GM12872 (cell line): ENCODE data around the gene IL20RA.

ENCODE experiments used
- CTCF ChIP-seq: IDR thresholded peaks from 3 replicates; pipeline ENCODE4 v1.5.1; 2011; ENCODE audit warnings: low read depth, mild to moderate bottlenecking, low read length, moderate library complexity; ENCODE audit not compliant: insufficient read depth

IL20RA gene

GRCh38 chr6:136959471-136959891 is 85.3 kb downstream of the IL20RA start:
- TF ChIP-seq CTCF, result no peak

DNA sequence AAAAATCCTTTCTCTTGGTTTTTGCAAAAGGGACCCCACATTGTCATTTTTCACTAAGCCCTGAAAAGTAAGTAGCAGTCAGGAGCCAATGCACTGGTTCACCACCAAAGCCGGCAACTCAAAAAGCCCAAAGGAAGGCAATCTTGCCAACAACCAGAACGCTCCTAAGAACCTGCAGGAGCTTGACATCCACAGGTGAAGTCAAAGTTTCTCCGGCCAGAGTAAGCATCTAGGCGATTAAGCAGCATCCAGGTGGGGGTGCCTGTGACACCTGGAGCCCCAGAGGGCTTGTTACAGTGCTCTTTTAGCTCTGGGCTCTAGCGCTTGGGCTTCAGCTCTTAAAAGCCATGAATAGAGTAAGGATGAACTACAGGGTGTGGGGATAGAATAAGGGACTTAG is 86.6 kb downstream of the IL20RA start:
- TF ChIP-seq CTCF, result no peak

DNA sequence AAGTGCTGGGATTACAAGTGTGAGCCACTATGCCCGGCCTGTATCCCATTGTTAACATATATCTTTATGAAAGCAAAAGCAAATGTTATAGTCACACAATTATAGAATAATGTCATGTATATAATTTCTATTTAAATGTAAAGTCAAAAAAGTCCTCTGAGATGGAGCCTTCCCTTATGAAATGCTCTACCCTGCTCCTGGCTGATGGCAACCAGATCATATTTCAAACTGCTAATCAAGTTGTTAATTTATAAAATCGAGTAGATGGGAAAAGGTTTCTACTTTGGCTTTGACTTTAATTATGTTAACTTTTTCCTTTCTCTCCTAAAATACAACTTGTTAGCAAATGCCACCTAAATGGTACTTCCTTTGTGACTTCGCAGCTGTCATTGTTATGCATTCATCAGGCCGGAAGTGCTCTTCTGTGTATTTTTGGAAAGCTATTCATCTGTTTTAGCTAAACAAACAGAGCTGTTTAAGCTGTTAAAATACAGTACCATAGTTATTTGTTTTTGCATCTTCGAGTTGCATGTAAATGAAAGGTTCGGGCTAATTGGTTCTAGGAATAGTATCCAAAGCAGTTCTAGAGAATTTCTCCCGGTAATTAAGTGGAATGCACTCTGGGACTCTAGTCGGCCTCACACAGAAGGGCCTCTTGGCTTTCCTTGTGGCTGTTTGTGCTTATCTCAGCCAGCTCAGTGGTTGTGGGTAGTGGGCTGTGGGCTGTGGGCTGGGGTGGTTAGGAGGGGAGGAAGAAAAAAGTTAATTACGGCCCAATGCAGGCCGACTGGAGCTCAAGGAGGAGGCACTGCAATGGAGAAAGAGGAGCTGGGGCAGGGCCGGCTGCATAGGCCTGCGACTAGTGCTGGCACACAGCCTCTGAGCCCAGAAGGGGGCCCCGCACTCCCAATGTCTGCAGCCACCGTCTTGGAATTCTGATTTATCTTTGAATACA is 87.9 kb downstream of the IL20RA start:
- TF ChIP-seq CTCF, result no peak

DNA sequence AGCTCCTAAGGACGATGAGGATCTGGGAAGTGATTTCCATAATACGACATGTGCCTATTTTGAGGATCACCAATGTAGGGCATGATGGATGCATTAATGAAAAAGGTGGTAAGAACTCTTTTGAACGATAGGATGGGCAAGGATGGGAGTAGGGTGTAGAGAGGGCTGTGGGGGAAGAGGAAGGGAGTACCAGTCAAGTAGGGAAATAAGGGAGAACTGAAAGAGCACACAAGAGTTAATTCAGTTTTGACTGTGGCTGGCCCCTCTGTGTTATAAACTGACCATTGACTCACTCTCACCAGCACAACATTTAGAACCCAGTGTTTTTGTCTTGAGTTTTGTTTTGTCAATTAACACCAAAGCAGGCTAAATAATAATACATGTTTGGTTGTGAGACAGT is 89.6 kb downstream of the IL20RA start:
- TF ChIP-seq CTCF, result no peak

DNA sequence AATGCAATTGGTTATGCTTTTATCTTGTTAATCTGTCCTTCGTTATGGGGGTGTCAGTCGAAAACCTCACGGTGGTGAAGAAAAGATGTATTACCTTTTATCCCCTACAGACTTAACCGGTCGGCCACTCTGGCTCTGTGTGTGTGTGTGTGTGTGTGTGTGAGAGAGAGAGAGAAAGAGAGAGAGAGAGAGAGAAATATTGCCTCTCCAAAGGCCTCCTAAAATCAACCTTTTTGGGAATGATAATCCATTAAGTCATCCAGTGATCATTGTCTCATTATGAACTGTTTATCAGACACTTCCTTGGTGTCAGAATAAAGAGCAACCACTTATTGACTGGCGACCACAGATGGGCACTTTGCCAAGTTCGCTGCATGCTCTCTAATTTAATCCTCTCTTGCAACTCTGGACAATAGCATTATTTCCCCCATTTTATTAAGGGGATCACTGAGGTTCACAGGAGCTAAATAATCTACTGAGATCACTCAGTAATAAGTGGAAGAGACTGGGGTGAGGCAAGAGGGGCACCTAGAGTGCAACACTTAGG is 92.0 kb downstream of the IL20RA start:
- no peak for TF ChIP-seq CTCF

DNA sequence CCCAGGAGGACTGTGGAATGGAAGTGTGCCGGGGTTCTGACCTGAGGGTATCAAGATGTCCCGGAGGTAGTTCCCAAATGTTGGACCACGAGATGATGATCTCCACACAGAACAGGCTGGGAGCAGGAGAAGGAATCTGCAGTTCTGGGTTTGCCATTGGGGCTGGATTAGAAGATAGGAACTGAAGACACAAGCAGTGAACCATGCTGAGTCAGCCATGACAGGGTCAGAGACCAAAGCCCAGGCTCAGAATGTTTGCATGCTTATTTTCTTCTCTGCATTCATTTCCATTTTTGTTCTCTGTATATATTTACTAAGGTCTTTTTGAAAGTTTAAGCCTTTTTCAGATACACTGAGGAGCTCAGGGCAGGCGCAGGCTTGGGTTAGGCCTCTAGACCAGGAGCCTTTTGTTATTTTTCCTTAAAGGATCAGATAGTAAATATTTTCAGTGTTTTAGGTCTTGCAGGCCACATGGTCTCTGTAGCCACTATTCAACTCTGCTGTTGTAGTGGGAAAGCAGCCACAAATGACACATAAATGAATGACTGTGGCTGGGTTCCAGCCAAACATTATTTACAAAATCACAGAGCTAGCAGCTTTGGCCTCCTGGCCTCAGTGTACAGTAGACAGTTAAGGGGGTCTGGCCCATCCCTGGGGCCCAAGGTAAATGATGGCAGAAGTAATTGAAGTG is 94.2 kb downstream of the IL20RA start:
- TF ChIP-seq CTCF, result no peak
